Articular chondrocyte of knee joint (primary cell): ENCODE measurements around the gene CTAGE15. TPM values are rescaled to one million over a fixed set of nuclear protein-coding genes. Genes with fewer than 3 reads are reported as not detected.

Experiments
- small RNA-seq: library from RNA; depleted of rRNA; stranded (forward); fragments of <200 nt; gene quantifications from one replicate; pipeline ENCODE3, GENCODE V24; 2012
- total RNA-seq: library from RNA; depleted of rRNA; stranded (reverse); fragments of >200 nt; gene quantifications from 2 replicates; pipeline ENCODE4 v1.2.3, GENCODE V29; 2012

The CTAGE15 gene
- total RNA-seq: 1.2 TPM in 1 of 2 replicates, not detected in the other

GRCh38 chr7:143571501-143571900 is at the start of gene CTAGE15:
Gene CTAGE15, plus strand, starts transcription at chr7:143571801. Its CDS starts 17 bp downstream, at chr7:143571818.

GRCh38 chr7:143620646-143621045 is 49.0 kb downstream of the CTAGE15 start, which contains the start of gene TCAF2:
Gene TCAF2, plus strand, starts transcription at chr7:143620974.

Small RNA genes within 50 kb of the gene (small RNA-seq; reads per million reads assigned to genes)
- gene AC073264.2 (not detected), gene RNU6-162P (not detected)

Other genes with a start within 250 kb of the CTAGE15 start
- gene FAM131B, start 209.1 kb upstream of the CTAGE15 start, total RNA-seq: 0.39 and 0.54 TPM in 2 replicates
- 25.1 and 34.1 TPM in 2 replicates for gene ZYX, start 190.5 kb upstream of the CTAGE15 start, total RNA-seq
- not detected in 2 replicates for gene EPHA1, start 162.9 kb upstream of the CTAGE15 start, total RNA-seq
- gene TAS2R60, start 128.3 kb upstream of the CTAGE15 start, total RNA-seq: not detected in 2 replicates
- gene TAS2R41, start 93.9 kb upstream of the CTAGE15 start, total RNA-seq: not detected in 2 replicates
- 7.0 and 8.2 TPM in 2 replicates for gene TCAF2, start 49.2 kb downstream of the CTAGE15 start, total RNA-seq
- 3.4 and 3.8 TPM in 2 replicates for gene CTAGE6, start 185.9 kb downstream of the CTAGE15 start, total RNA-seq